Astrocyte of the spinal cord (primary cell): ENCODE measurements around the gene EPHX1.

Experiments used
- DNase-seq: peaks from one replicate; pipeline ENCODE4 v3.0.0; 2011; ENCODE audit warnings: low read depth, low spot score
- H3K4me3 ChIP-seq: 2 replicates; pipeline ENCODE4 v1.5.1; 2011; ENCODE audit warnings: low read depth, mild to moderate bottlenecking, low read length, moderate library complexity
- in situ Hi-C: cut with HindIII; loops from 2 replicates; pipeline ENCODE4 v1.10.0; 2017; ENCODE audit warnings: low sequenced_read_pairs
- TF ChIP-seq, protein P1 (sequence below): IDR thresholded peaks from 2 replicates; pipeline ENCODE4 v1.5.1; 2012; ENCODE audit warnings: low read depth, mild to moderate bottlenecking, low read length, inconsistent platforms

The EPHX1 gene

GRCh38 chr1:225771661-225772322, 38.1 kb upstream of the EPHX1 start:
- DNase-seq = no peak
- TF ChIP-seq, protein P1, sequence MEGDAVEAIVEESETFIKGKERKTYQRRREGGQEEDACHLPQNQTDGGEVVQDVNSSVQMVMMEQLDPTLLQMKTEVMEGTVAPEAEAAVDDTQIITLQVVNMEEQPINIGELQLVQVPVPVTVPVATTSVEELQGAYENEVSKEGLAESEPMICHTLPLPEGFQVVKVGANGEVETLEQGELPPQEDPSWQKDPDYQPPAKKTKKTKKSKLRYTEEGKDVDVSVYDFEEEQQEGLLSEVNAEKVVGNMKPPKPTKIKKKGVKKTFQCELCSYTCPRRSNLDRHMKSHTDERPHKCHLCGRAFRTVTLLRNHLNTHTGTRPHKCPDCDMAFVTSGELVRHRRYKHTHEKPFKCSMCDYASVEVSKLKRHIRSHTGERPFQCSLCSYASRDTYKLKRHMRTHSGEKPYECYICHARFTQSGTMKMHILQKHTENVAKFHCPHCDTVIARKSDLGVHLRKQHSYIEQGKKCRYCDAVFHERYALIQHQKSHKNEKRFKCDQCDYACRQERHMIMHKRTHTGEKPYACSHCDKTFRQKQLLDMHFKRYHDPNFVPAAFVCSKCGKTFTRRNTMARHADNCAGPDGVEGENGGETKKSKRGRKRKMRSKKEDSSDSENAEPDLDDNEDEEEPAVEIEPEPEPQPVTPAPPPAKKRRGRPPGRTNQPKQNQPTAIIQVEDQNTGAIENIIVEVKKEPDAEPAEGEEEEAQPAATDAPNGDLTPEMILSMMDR = no peak
- H3K4me3 ChIP-seq = no peak overlapping the region
- in situ Hi-C loops = no loop called here

- TF ChIP-seq, protein P1 = peak; percentile 90
- DNase-seq = peak; percentile 87
- no peak overlapping the region for H3K4me3 ChIP-seq
- in situ Hi-C loops = no loop called here
Measured at GRCh38 chr1:225772323-225772768, 37.6 kb upstream of the EPHX1 start.

- in situ Hi-C loops = no loop called here
- DNase-seq = no peak
- TF ChIP-seq, protein P1 = no peak
- H3K4me3 ChIP-seq = no peak overlapping the region
Measured at GRCh38 chr1:225772848-225773247, 37.1 kb upstream of the EPHX1 start.

GRCh38 chr1:225774281-225775147, 35.4 kb upstream of the EPHX1 start:
- TF ChIP-seq, protein P1 = no peak
- H3K4me3 ChIP-seq = no peak overlapping the region
- DNase-seq = no peak
- in situ Hi-C loops = no loop called here

DNA sequence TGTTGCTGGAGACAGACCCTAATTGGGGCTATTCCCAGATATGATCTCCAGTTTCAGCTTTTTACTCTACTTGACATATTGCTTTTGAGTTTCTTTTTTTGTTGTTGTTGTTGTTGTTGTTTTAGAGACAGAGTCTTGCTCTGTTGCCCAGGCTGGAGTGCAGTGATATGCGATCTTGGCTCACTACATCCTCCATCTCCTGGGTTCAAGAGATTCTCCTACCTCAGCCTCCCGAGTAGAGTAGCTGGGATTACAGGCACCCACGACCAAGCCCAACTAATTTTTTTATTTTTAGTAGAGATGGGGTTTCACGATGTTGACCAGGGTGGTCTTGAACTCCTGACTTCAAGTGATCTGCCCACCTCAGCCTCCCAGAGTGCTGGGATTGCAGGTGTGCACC, 33.6 kb upstream of the EPHX1 start:
- in situ Hi-C loops = no loop called here
- DNase-seq = no peak

GRCh38 chr1:225777058-225777582, 32.8 kb upstream of the EPHX1 start:
- DNase-seq = no peak
- TF ChIP-seq, protein P1 = no peak
- in situ Hi-C loops = no loop called here
- H3K4me3 ChIP-seq = peak overlapping the region; percentile 68

More for the DNA sequence above, 33.6 kb upstream of the EPHX1 start:
- TF ChIP-seq, protein P1 = no peak
- no peak overlapping the region for H3K4me3 ChIP-seq
